Measurements from ENCODE around the gene IRF2BPL.

The IRF2BPL gene

GRCh38 chr14:77000340-77001270 lies 27.9 kb downstream of the IRF2BPL start:
- in situ Hi-C loops (cut with MboI; ENCODE audit: low pct_unique_long_range_greater_than_20kb, low sequenced_read_pairs) = no loop called here
- peak; percentile 97 for DNase-seq

- in situ Hi-C loops (cut with MboI; ENCODE audit: low pct_unique_long_range_greater_than_20kb, low sequenced_read_pairs) = no loop called here
- no peak for DNase-seq
Measured at GRCh38 chr14:76998910-76999309, 29.6 kb downstream of the IRF2BPL start.

GRCh38 chr14:76997257-76997970 lies 31.1 kb downstream of the IRF2BPL start:
- in situ Hi-C loops (cut with MboI; ENCODE audit: low pct_unique_long_range_greater_than_20kb, low sequenced_read_pairs) = no loop called here
- no peak for DNase-seq

GRCh38 chr14:76996563-76997146 lies 31.9 kb downstream of the IRF2BPL start:
- no peak for DNase-seq
- in situ Hi-C loops (cut with MboI; ENCODE audit: low pct_unique_long_range_greater_than_20kb, low sequenced_read_pairs) = no loop called here

GRCh38 chr14:76995279-76996035 lies 33.1 kb downstream of the IRF2BPL start:
- in situ Hi-C loops (cut with MboI; ENCODE audit: low pct_unique_long_range_greater_than_20kb, low sequenced_read_pairs) = no loop called here
- no peak for DNase-seq

- in situ Hi-C loops (cut with MboI; ENCODE audit: low pct_unique_long_range_greater_than_20kb, low sequenced_read_pairs) = no loop called here
- DNase-seq = no peak
Measured at GRCh38 chr14:76993752-76994151, 34.8 kb downstream of the IRF2BPL start.

- in situ Hi-C loops (cut with MboI; ENCODE audit: low pct_unique_long_range_greater_than_20kb, low sequenced_read_pairs) = no loop called here
Measured at GRCh38 chr14:76990084-76990483, 38.4 kb downstream of the IRF2BPL start.

GRCh38 chr14:76987956-76988520 lies 40.5 kb downstream of the IRF2BPL start:
- no peak for DNase-seq
- in situ Hi-C loops (cut with MboI; ENCODE audit: low pct_unique_long_range_greater_than_20kb, low sequenced_read_pairs) = no loop called here

More at GRCh38 chr14:76990084-76990483, 38.4 kb downstream of the IRF2BPL start:
- DNase-seq = no peak

GRCh38 chr14:76986231-76986565 lies 42.3 kb downstream of the IRF2BPL start:
- no peak for DNase-seq
- in situ Hi-C loops (cut with MboI; ENCODE audit: low pct_unique_long_range_greater_than_20kb, low sequenced_read_pairs) = no loop called here

- in situ Hi-C loops (cut with MboI; ENCODE audit: low pct_unique_long_range_greater_than_20kb, low sequenced_read_pairs) = no loop called here
- DNase-seq = no peak
Measured at GRCh38 chr14:76985540-76986230, 42.8 kb downstream of the IRF2BPL start.

- no peak for DNase-seq
- in situ Hi-C loops (cut with MboI; ENCODE audit: low pct_unique_long_range_greater_than_20kb, low sequenced_read_pairs) = no loop called here
Measured at GRCh38 chr14:76984787-76985375, 43.6 kb downstream of the IRF2BPL start.

GRCh38 chr14:76984297-76984696 lies 44.2 kb downstream of the IRF2BPL start:
- no peak for DNase-seq
- in situ Hi-C loops (cut with MboI; ENCODE audit: low pct_unique_long_range_greater_than_20kb, low sequenced_read_pairs) = no loop called here

GRCh38 chr14:76981670-76982069 lies 46.8 kb downstream of the IRF2BPL start:
- no peak for DNase-seq
- in situ Hi-C loops (cut with MboI; ENCODE audit: low pct_unique_long_range_greater_than_20kb, low sequenced_read_pairs) = no loop called here

GRCh38 chr14:76977793-76978720 lies 50.5 kb downstream of the IRF2BPL start:
- in situ Hi-C loops (cut with MboI; ENCODE audit: low pct_unique_long_range_greater_than_20kb, low sequenced_read_pairs) = no loop called here
- peak; percentile 79 for DNase-seq

- in situ Hi-C loops (cut with MboI; ENCODE audit: low pct_unique_long_range_greater_than_20kb, low sequenced_read_pairs) = no loop called here
- no peak for DNase-seq
Measured at GRCh38 chr14:76976240-76977005, 52.1 kb downstream of the IRF2BPL start.

GRCh38 chr14:76975812-76976211 lies 52.7 kb downstream of the IRF2BPL start:
- DNase-seq = no peak
- in situ Hi-C loops (cut with MboI; ENCODE audit: low pct_unique_long_range_greater_than_20kb, low sequenced_read_pairs) = no loop called here
